GM18502 (cell line): Measurements from ENCODE around the gene NRCAM.

ENCODE experiments used
- ATAC-seq: cut with Tn5 transposase; IDR thresholded peaks from one replicate; pipeline ENCODE4 v1.9.1; 2021; ENCODE audit warnings: mild to moderate bottlenecking; ENCODE audit not compliant: unreplicated experiment, poor library complexity

The NRCAM gene

GRCh38 chr7:108114117-108114841, 342.0 kb downstream of the NRCAM start:
- ATAC-seq: peak; percentile 91

- ATAC-seq: no peak
Observed at GRCh38 chr7:108112683-108113082, 343.6 kb downstream of the NRCAM start.

- ATAC-seq: peak; percentile 58
Observed at GRCh38 chr7:108109221-108109908, 346.9 kb downstream of the NRCAM start.

GRCh38 chr7:108108131-108108530, 348.1 kb downstream of the NRCAM start:
- ATAC-seq: no peak

GRCh38 chr7:108104324-108104723, 351.9 kb downstream of the NRCAM start:
- no peak for ATAC-seq

GRCh38 chr7:108103558-108104298, 352.5 kb downstream of the NRCAM start:
- no peak for ATAC-seq

DNA sequence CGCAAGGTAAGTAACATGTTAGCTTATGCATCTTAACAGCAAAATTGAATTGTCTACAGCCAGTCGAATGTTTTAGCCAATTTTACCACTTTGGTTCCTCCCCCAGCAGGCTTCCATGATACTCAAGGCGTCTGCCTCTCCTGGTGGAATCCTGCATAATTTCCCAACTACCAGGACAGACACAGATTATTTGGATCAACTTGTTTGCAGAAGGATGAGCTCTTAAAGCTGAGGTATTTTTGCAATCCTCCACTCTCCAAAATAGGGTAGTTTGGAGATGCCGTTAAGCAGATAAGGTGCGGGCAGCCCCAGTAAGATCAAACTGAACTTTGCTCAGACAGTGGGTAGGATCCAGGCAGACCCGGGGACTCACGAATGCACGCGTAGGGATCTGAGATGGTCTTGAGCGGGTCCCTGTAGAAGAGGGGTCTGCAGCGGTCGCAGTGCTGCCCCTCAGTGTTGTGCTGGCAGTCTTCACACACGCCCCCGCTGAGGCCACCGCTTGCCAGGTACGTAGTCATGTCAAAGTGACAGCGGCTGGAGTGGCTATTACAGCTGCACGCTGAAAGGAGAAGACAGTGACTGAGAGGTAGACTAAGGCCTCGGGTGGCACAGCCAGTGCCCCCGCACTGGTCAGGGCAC, 353.4 kb downstream of the NRCAM start:
- no peak for ATAC-seq

- ATAC-seq: no peak
Observed at GRCh38 chr7:108101759-108102158, 354.5 kb downstream of the NRCAM start.

- ATAC-seq: no peak
Observed at GRCh38 chr7:108099713-108100112, 356.5 kb downstream of the NRCAM start.

GRCh38 chr7:108097703-108098102, 358.5 kb downstream of the NRCAM start:
- ATAC-seq: no peak
